BLaER1 (cell line): ENCODE data around the gene TAF1D.
A peak's percentile ranks its signal among the peaks of the same experiment; 100 is the strongest.
"Not testable (repeated sequence)": the region's sequence is repeated elsewhere in the genome, so short reads cannot be mapped to it uniquely, and the experiment has no call there.

Experiments used
- H3K27ac ChIP-seq: shearing (Covaris generic); formaldehyde crosslinking; 2 replicates; pipeline ENCODE4 v1.8.1; 2022
- H3K27me3 ChIP-seq: shearing (Covaris generic); formaldehyde crosslinking; 2 replicates; pipeline ENCODE4 v1.8.1; 2022
- H3K36me3 ChIP-seq: shearing (Covaris generic); formaldehyde crosslinking; 2 replicates; pipeline ENCODE4 v1.8.1; 2022
- H3K4me1 ChIP-seq: shearing (Covaris generic); formaldehyde crosslinking; 2 replicates; pipeline ENCODE4 v1.8.1; 2022
- H3K4me2 ChIP-seq: shearing (Covaris generic); formaldehyde crosslinking; 2 replicates; pipeline ENCODE4 v1.8.1; 2022
- H3K4me3 ChIP-seq: shearing (Covaris generic); formaldehyde crosslinking; 2 replicates; pipeline ENCODE4 v1.8.1; 2022
- H3K9ac ChIP-seq: shearing (Covaris generic); formaldehyde crosslinking; 2 replicates; pipeline ENCODE4 v1.8.1; 2022
- H3K9me3 ChIP-seq: shearing (Covaris generic); formaldehyde crosslinking; 2 replicates; pipeline ENCODE4 v1.8.1; 2022
- H4K20me1 ChIP-seq: shearing (Covaris generic); formaldehyde crosslinking; 2 replicates; pipeline ENCODE4 v1.8.1; 2022
- Cebpa-rat ChIP-seq: shearing (Covaris generic); IDR thresholded peaks from 2 replicates; pipeline ENCODE4 v1.8.1; 2022

The TAF1D gene

GRCh38 chr11:93741094-93741881 is at the start of gene TAF1D, which contains the start of gene C11orf54:
Gene TAF1D, minus strand, starts transcription at chr11:93741495. Its CDS starts 2,191 bp downstream, at chr11:93739304.
Gene C11orf54, plus strand, starts transcription at chr11:93741672. Its CDS starts 5,722 bp downstream, at chr11:93747394.
- Histone ChIP-seq H3K9me3 (no peaks in the 10 kb centered on the region), H3K9ac (peak within 1 kb of the TSS; percentile 99), H4K20me1 (peaks cover 52% of the 10 kb centered on the region), H3K27me3 (no peaks in the 10 kb centered on the region), H3K36me3 (peaks cover 40% of the 10 kb centered on the region), H3K4me3 (peak within 1 kb of the TSS; percentile 86), H3K4me1 (peaks cover 55% of the 10 kb centered on the region), H3K4me2 (peak within 1 kb of the TSS; percentile 89), H3K27ac (peak within 1 kb of the TSS; percentile 99)
- no peak for TF ChIP-seq Cebpa-rat

GRCh38 chr11:93784935-93785360 is 43.7 kb upstream of the TAF1D start:
- H3K4me3 ChIP-seq, result peak overlapping the region; percentile 87
- H4K20me1 ChIP-seq, result peaks cover 56% of the 10 kb centered on the region
- peak overlapping the region; percentile 99 for H3K9ac ChIP-seq
- no peaks in the 10 kb centered on the region for H3K27me3 ChIP-seq
- peaks cover 35% of the 10 kb centered on the region for H3K4me1 ChIP-seq
- no peak for TF ChIP-seq Cebpa-rat
- H3K4me2 ChIP-seq, result peak overlapping the region; percentile 95
- peaks cover 34% of the 10 kb centered on the region for H3K36me3 ChIP-seq
- H3K9me3 ChIP-seq, result no peaks in the 10 kb centered on the region
- H3K27ac ChIP-seq, result peak overlapping the region; percentile 98

GRCh38 chr11:93784145-93784934 is 43.0 kb upstream of the TAF1D start, which contains the start of gene MED17:
Gene MED17, plus strand, starts transcription at chr11:93784282. Its CDS starts 232 bp downstream, at chr11:93784514.
- Histone ChIP-seq H3K4me3 (peak within 1 kb of the TSS; percentile 87), H3K27ac (peak within 1 kb of the TSS; percentile 98), H3K9ac (peak within 1 kb of the TSS; percentile 99), H3K9me3 (no peaks in the 10 kb centered on the region), H3K36me3 (peaks cover 28% of the 10 kb centered on the region), H3K27me3 (no peaks in the 10 kb centered on the region), H3K4me1 (peaks cover 35% of the 10 kb centered on the region), H4K20me1 (peaks cover 50% of the 10 kb centered on the region), H3K4me2 (peak within 1 kb of the TSS; percentile 95)
- TF ChIP-seq Cebpa-rat, result no peak

GRCh38 chr11:93783765-93784144 is 42.5 kb upstream of the TAF1D start:
- Histone ChIP-seq H3K27ac (peak overlapping the region; percentile 98), H4K20me1 (peaks cover 44% of the 10 kb centered on the region), H3K4me3 (peak overlapping the region; percentile 87), H3K27me3 (no peaks in the 10 kb centered on the region), H3K9ac (peak overlapping the region; percentile 99), H3K4me2 (peak overlapping the region; percentile 65), H3K9me3 (no peaks in the 10 kb centered on the region), H3K4me1 (peaks cover 35% of the 10 kb centered on the region), H3K36me3 (peaks cover 22% of the 10 kb centered on the region)
- TF ChIP-seq Cebpa-rat, result no peak

- Histone ChIP-seq H3K27ac (no peak overlapping the region), H3K36me3 (peaks cover 18% of the 10 kb centered on the region), H3K4me3 (peak overlapping the region; percentile 87), H3K9me3 (no peaks in the 10 kb centered on the region), H3K4me1 (peaks cover 35% of the 10 kb centered on the region), H3K27me3 (no peaks in the 10 kb centered on the region), H3K4me2 (peak overlapping the region; percentile 65), H3K9ac (peak overlapping the region; percentile 99), H4K20me1 (peaks cover 40% of the 10 kb centered on the region)
- no peak for TF ChIP-seq Cebpa-rat
Observed at GRCh38 chr11:93783362-93783761, 42.1 kb upstream of the TAF1D start.

- no peak for TF ChIP-seq Cebpa-rat
- H3K9ac ChIP-seq, result no peak overlapping the region
- peaks cover 37% of the 10 kb centered on the region for H3K9me3 ChIP-seq
- H4K20me1 ChIP-seq, result no peaks in the 10 kb centered on the region
- H3K27me3 ChIP-seq, result no peaks in the 10 kb centered on the region
- peaks cover 24% of the 10 kb centered on the region for H3K4me1 ChIP-seq
- H3K4me3 ChIP-seq, result no peak overlapping the region
- no peak overlapping the region for H3K27ac ChIP-seq
- H3K36me3 ChIP-seq, result peaks cover 15% of the 10 kb centered on the region
- no peak overlapping the region for H3K4me2 ChIP-seq
Observed at GRCh38 chr11:93775289-93775688, 34.0 kb upstream of the TAF1D start.

- Histone ChIP-seq H3K27ac (0 out of 2 replicates have a peak overlapping the region, but pooled peaks have one; percentile 22), H3K9me3 (peaks cover 37% of the 10 kb centered on the region), H3K36me3 (peaks cover 15% of the 10 kb centered on the region), H3K4me2 (peak overlapping the region; percentile 51), H3K4me1 (peaks cover 24% of the 10 kb centered on the region)
- not testable (repeated sequence) for H3K4me3 ChIP-seq, H3K9ac ChIP-seq, H3K27me3 ChIP-seq, H4K20me1 ChIP-seq
Observed at GRCh38 chr11:93774560-93774959, 33.3 kb upstream of the TAF1D start.

- Histone ChIP-seq H4K20me1 (no peaks in the 10 kb centered on the region), H3K27ac (no peak overlapping the region), H3K4me1 (peaks cover 24% of the 10 kb centered on the region), H3K4me2 (no peak overlapping the region), H3K4me3 (no peak overlapping the region), H3K9ac (no peak overlapping the region), H3K27me3 (no peaks in the 10 kb centered on the region), H3K9me3 (peaks cover 37% of the 10 kb centered on the region), H3K36me3 (peaks cover 15% of the 10 kb centered on the region)
- TF ChIP-seq Cebpa-rat, result no peak
Observed at GRCh38 chr11:93773601-93774200, 32.4 kb upstream of the TAF1D start.

- H3K27ac ChIP-seq, result no peak overlapping the region
- H3K4me1 ChIP-seq, result peaks cover 24% of the 10 kb centered on the region
- no peak overlapping the region for H3K9ac ChIP-seq
- H3K36me3 ChIP-seq, result peaks cover 15% of the 10 kb centered on the region
- no peaks in the 10 kb centered on the region for H4K20me1 ChIP-seq
- no peak overlapping the region for H3K4me2 ChIP-seq
- no peak overlapping the region for H3K4me3 ChIP-seq
- peaks cover 37% of the 10 kb centered on the region for H3K9me3 ChIP-seq
- no peak for TF ChIP-seq Cebpa-rat
- H3K27me3 ChIP-seq, result no peaks in the 10 kb centered on the region
Observed at GRCh38 chr11:93773045-93773477, 31.8 kb upstream of the TAF1D start.
